Measurements from ENCODE around the gene OCA2. TPM values are rescaled to one million over a fixed set of nuclear protein-coding genes. Genes with fewer than 3 reads are reported as not detected.

OCA2 gene
- total and polyA plus RNA-seq, 2 of the 8 experiments (the other 6 are each of a cell fraction or from before 2014, with no cell fraction given): 0.20 TPM

DNA sequence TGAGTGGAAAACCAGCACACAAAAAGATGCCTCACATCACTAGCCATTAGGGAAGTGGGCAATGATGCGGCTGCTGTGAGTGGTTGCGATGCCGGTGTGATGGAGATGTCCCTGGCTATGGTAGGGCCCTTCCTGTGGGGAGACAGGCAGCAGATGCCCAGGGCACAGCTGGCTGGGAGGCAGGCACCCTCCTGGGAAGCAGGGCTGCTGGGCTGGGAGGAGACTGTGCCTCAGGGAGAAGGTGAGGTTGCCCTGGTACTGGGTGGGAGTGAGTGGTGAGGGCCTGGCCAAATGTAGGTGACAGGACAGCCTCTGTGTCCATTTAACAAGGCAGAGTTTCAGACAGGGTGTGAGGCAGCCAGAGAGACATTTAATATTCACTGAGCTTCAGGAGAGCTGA lies 335.6 kb downstream of the OCA2 start:
- Histone ChIP-seq H3K79me1 (ENCODE audit: low read depth, low read length) (no peaks in the 10 kb centered on the region), H2BK5ac (ENCODE audit: low read depth, low read length) (no peak overlapping the region), H3K14ac (ENCODE audit: insufficient read length) (no peak overlapping the region), H3K9me3 (ENCODE audit: insufficient read depth in 2 of 2, low read depth in 1 of 2, low read length in 1 of 2) (peaks cover 7 to 10% of the 10 kb centered on the region in 2 experiments; a peak in 2 of 4 replicates), H3K4ac (replicated peaks; ENCODE audit: insufficient read length, low read depth, low read length) (no peak overlapping the region), H4K91ac (replicated peaks; ENCODE audit: insufficient read length, low read length) (no peak overlapping the region), H3K23ac (ENCODE audit: insufficient read length) (no peak overlapping the region), H4K20me1 (replicated peaks in 1 of 2; ENCODE audit: control insufficient read depth in 1 of 2, insufficient read depth in 2 of 2, low read length in 2 of 2) (no peaks in the 10 kb centered on the region), H2BK12ac (ENCODE audit: low read depth, low read length) (peak overlapping the region; percentile 80; the same call in 1 of the 2 replicates), H2BK120ac (replicated peaks; ENCODE audit: low read depth, low read length) (no peak overlapping the region), H3K79me2 (ENCODE audit: control insufficient read depth in 1 of 2, insufficient read depth in 2 of 2, low read length in 2 of 2) (no peaks in the 10 kb centered on the region), H2BK20ac (ENCODE audit: low read length) (no peak overlapping the region), H3K36me3 (ENCODE audit: control insufficient read depth in 2 of 4, insufficient read depth in 4 of 4, low read length in 3 of 4) (no peaks in the 10 kb centered on the region), H3K4me1 (replicated peaks in 1 of 4; ENCODE audit: control insufficient read depth in 3 of 4, insufficient read depth in 4 of 4, low read length in 3 of 4) (peaks cover 2 to 7% (median 2%) of the 10 kb centered on the region in 4 experiments; a peak in 5 of 7 replicates), H3K18ac (ENCODE audit: extremely low read depth, low read length) (no peak overlapping the region), H2AFZ (ENCODE audit: low read length) (0 out of 2 replicates have a peak overlapping the region, but pooled peaks have one; percentile 66), H3K23me2 (ENCODE audit: low read depth, low read length) (no peaks in the 10 kb centered on the region), H2BK15ac (ENCODE audit: low read length) (peak overlapping the region; percentile 72; the same call in 1 of the 2 replicates), H3K27me3 (replicated peaks in 1 of 4; ENCODE audit: control insufficient read depth in 3 of 4, extremely low read depth in 1 of 4, insufficient read depth in 3 of 4, low read length in 3 of 4) (no peaks in the 10 kb centered on the region), H2AK5ac (ENCODE audit: low read depth, low read length) (0 out of 2 replicates have a peak overlapping the region, but pooled peaks have one; percentile 28), H3K56ac (replicated peaks; ENCODE audit: insufficient read length, low read depth, low read length) (no peak overlapping the region), H4K8ac (ENCODE audit: extremely low read depth, insufficient read depth, low read length) (no peak overlapping the region), H3K4me3 (ENCODE audit: extremely low read depth in 1 of 4, insufficient read depth in 2 of 4, low read depth in 3 of 4, low read length in 4 of 4) (no peak overlapping the region), H3K4me2 (ENCODE audit: insufficient read depth in 1 of 2, low read depth in 2 of 2, low read length in 2 of 2) (0 out of 4 replicates have a peak overlapping the region, but pooled peaks of 1 of the 2 experiments have one; percentile 44), H4K5ac (ENCODE audit: insufficient read length, low read depth, low read length) (no peak overlapping the region), H3K27ac (ENCODE audit: low read depth, low read length) (no peak overlapping the region), H3K9ac (replicated peaks in 1 of 4; ENCODE audit: extremely low read depth in 1 of 4, low read depth in 3 of 4, low read length in 3 of 4) (no peak overlapping the region)
- CTCF ChIA-PET (ENCODE audit: partially characterized antibody): no interaction called here
- POLR2A ChIA-PET (ENCODE audit: partially characterized antibody): interaction anchor here (0.6 kb wide), 1 partner anchor 12 kb away, joined by 3 read pairs; no protein-coding TSS in a partner anchor
- FAIRE-seq: no peak
- 94% methylated on average over 3 of the region's 3 CpGs; no CpG with 5 or more reads in 1 of the 2 experiments for WGBS, 2 experiments (ENCODE audit: extremely low coverage in 1 of 2, insufficient coverage in 1 of 2, insufficient read length in 1 of 2, insufficient replicate concordance in 2 of 2, low coverage in 1 of 2, low lambda C conversion rate in 2 of 2, missing lambda C conversion rate in 1 of 2)
- TF ChIP-seq EGR1 (IDR thresholded peaks at IDR 0.05; ENCODE audit: borderline replicate concordance, low read depth, low read length) (no peak), SIRT6 (IDR thresholded peaks at IDR 0.05; ENCODE audit: low read length) (no peak), RBBP5 (IDR thresholded peaks at IDR 0.05; ENCODE audit: borderline replicate concordance, low read depth, low read length) (no peak), GABPA (IDR thresholded peaks at IDR 0.05; ENCODE audit: borderline replicate concordance, insufficient read depth, low read length) (no peak), SIN3A (conservative IDR thresholded peaks at IDR 0.05 in 1 of 2, IDR thresholded peaks at IDR 0.05 in 1 of 2; ENCODE audit: low read depth in 1 of 2, low read length in 2 of 2) (no peak), NANOG (IDR thresholded peaks at IDR 0.05; ENCODE audit: insufficient read depth, low read depth, low read length, poor library complexity, severe bottlenecking) (no peak), SP1 (IDR thresholded peaks at IDR 0.05; ENCODE audit: low read depth, low read length) (no peak), YY1 (IDR thresholded peaks at IDR 0.05; ENCODE audit: low read depth, low read length) (no peak), TEAD4 (IDR thresholded peaks at IDR 0.05; ENCODE audit: low read depth, low read length) (no peak), HDAC6 (IDR thresholded peaks at IDR 0.05; ENCODE audit: low read depth, low read length) (no peak), SP2 (IDR thresholded peaks at IDR 0.05; ENCODE audit: low read length) (no peak)
- DNase-seq (ENCODE audit: low read depth in 1 of 2, low spot score in 2 of 2): no peak

Data from H1 (cell line).